ENCODE measurements around the gene HNF4A. TPM values are rescaled to one million over a fixed set of nuclear protein-coding genes. Genes with fewer than 3 reads are reported as not detected.

Gene HNF4A
- total and polyA plus RNA-seq, 2 of the 13 experiments (the other 11 are each of a cell fraction or from before 2014, with no cell fraction given): 80.9 to 169 TPM

DNA sequence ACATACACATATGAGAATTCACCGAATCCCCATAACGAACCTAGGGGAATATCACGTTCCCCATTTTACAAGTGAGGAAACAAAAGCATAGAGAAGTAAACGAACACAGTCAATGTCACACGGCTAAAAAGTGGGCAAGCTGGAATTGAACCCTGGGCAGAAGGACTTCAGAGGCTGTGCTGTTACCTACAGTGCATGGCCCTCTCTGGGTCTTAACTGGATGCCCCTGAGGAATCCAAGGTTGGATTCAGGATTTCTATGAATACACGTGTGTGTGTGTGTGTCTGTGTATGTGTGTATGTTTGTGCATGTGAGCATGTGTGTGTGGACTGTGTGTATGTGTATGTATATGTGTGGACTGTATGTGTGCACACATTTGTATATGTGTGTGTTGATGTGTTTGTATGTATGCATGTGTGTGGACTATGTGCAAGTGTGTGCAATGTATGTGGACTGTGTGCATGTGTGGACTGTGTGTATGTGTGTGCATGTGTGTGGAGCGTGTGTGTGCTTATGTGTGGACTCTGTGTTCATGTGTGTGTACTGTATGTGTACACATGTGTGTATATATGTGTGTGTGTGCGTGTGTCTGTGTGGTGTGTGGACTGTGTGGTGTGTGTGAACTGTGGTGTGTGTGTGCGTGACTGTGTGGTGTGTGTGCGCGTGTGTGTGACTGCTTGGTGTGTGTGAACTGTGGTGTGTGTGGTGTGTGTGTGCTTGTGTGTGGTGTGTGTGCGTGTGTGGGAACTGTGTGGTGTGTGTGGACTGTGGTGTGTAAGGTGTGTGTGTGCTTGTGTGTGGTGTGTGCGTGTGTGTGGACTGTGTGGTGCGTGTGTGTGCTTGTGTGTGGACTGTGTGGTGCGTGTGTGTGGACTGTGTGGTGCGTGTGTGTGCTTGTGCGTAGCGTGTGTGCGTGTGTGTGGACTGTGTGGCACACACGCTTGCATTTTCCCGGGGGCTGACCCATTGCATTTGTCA lies 49.0 kb downstream of the HNF4A start (continued):
- TF ChIP-seq, protein P1, sequence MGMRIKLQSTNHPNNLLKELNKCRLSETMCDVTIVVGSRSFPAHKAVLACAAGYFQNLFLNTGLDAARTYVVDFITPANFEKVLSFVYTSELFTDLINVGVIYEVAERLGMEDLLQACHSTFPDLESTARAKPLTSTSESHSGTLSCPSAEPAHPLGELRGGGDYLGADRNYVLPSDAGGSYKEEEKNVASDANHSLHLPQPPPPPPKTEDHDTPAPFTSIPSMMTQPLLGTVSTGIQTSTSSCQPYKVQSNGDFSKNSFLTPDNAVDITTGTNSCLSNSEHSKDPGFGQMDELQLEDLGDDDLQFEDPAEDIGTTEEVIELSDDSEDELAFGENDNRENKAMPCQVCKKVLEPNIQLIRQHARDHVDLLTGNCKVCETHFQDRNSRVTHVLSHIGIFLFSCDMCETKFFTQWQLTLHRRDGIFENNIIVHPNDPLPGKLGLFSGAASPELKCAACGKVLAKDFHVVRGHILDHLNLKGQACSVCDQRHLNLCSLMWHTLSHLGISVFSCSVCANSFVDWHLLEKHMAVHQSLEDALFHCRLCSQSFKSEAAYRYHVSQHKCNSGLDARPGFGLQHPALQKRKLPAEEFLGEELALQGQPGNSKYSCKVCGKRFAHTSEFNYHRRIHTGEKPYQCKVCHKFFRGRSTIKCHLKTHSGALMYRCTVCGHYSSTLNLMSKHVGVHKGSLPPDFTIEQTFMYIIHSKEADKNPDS (CRISPR knock-in tag; IDR thresholded peaks at IDR 0.05): no peak
- TF ChIP-seq RXRA (CRISPR knock-in tag; IDR thresholded peaks at IDR 0.05) (no peak), HOXA5 (CRISPR knock-in tag; IDR thresholded peaks at IDR 0.05) (no peak), SIN3B (IDR thresholded peaks at IDR 0.05; ENCODE audit: low read length) (no peak), ZNF7 (CRISPR knock-in tag; IDR thresholded peaks at IDR 0.05) (no peak), ZNF143 (CRISPR knock-in tag; IDR thresholded peaks at IDR 0.05) (no peak), BORCS8-MEF2B (CRISPR knock-in tag; IDR thresholded peaks at IDR 0.05) (0 out of 2 replicates have a peak, but pooled peaks have one; percentile 26), ZNF292 (CRISPR knock-in tag; IDR thresholded peaks at IDR 0.05; ENCODE audit: borderline replicate concordance, low read depth) (no peak), ADNP (CRISPR knock-in tag; IDR thresholded peaks at IDR 0.05) (no peak), RNF2 (conservative IDR thresholded peaks at IDR 0.05; ENCODE audit: low read depth) (no peak), HDAC2 (CRISPR knock-in tag; IDR thresholded peaks at IDR 0.05) (0 out of 2 replicates have a peak, but pooled peaks have one; percentile 5), ZNF546 (CRISPR knock-in tag; conservative IDR thresholded peaks at IDR 0.05) (no peak), ZNF446 (CRISPR knock-in tag; IDR thresholded peaks at IDR 0.05) (no peak)
- TF ChIP-seq, protein P2, sequence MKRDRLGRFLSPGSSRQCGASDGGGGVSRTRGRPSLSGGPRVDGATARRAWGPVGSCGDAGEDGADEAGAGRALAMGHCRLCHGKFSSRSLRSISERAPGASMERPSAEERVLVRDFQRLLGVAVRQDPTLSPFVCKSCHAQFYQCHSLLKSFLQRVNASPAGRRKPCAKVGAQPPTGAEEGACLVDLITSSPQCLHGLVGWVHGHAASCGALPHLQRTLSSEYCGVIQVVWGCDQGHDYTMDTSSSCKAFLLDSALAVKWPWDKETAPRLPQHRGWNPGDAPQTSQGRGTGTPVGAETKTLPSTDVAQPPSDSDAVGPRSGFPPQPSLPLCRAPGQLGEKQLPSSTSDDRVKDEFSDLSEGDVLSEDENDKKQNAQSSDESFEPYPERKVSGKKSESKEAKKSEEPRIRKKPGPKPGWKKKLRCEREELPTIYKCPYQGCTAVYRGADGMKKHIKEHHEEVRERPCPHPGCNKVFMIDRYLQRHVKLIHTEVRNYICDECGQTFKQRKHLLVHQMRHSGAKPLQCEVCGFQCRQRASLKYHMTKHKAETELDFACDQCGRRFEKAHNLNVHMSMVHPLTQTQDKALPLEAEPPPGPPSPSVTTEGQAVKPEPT (CRISPR knock-in tag; IDR thresholded peaks at IDR 0.05; ENCODE audit: low read depth): no peak
- TF ChIP-seq, protein P3, sequence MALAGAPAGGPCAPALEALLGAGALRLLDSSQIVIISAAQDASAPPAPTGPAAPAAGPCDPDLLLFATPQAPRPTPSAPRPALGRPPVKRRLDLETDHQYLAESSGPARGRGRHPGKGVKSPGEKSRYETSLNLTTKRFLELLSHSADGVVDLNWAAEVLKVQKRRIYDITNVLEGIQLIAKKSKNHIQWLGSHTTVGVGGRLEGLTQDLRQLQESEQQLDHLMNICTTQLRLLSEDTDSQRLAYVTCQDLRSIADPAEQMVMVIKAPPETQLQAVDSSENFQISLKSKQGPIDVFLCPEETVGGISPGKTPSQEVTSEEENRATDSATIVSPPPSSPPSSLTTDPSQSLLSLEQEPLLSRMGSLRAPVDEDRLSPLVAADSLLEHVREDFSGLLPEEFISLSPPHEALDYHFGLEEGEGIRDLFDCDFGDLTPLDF (CRISPR knock-in tag; IDR thresholded peaks at IDR 0.05): no peak
- TF ChIP-seq, protein P4, sequence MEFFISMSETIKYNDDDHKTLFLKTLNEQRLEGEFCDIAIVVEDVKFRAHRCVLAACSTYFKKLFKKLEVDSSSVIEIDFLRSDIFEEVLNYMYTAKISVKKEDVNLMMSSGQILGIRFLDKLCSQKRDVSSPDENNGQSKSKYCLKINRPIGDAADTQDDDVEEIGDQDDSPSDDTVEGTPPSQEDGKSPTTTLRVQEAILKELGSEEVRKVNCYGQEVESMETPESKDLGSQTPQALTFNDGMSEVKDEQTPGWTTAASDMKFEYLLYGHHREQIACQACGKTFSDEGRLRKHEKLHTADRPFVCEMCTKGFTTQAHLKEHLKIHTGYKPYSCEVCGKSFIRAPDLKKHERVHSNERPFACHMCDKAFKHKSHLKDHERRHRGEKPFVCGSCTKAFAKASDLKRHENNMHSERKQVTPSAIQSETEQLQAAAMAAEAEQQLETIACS (CRISPR knock-in tag; IDR thresholded peaks at IDR 0.05): no peak
- TF ChIP-seq, protein P5, sequence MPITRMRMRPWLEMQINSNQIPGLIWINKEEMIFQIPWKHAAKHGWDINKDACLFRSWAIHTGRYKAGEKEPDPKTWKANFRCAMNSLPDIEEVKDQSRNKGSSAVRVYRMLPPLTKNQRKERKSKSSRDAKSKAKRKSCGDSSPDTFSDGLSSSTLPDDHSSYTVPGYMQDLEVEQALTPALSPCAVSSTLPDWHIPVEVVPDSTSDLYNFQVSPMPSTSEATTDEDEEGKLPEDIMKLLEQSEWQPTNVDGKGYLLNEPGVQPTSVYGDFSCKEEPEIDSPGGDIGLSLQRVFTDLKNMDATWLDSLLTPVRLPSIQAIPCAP (CRISPR knock-in tag; IDR thresholded peaks at IDR 0.05; ENCODE audit: low read depth): no peak
- TF ChIP-seq, protein P6, sequence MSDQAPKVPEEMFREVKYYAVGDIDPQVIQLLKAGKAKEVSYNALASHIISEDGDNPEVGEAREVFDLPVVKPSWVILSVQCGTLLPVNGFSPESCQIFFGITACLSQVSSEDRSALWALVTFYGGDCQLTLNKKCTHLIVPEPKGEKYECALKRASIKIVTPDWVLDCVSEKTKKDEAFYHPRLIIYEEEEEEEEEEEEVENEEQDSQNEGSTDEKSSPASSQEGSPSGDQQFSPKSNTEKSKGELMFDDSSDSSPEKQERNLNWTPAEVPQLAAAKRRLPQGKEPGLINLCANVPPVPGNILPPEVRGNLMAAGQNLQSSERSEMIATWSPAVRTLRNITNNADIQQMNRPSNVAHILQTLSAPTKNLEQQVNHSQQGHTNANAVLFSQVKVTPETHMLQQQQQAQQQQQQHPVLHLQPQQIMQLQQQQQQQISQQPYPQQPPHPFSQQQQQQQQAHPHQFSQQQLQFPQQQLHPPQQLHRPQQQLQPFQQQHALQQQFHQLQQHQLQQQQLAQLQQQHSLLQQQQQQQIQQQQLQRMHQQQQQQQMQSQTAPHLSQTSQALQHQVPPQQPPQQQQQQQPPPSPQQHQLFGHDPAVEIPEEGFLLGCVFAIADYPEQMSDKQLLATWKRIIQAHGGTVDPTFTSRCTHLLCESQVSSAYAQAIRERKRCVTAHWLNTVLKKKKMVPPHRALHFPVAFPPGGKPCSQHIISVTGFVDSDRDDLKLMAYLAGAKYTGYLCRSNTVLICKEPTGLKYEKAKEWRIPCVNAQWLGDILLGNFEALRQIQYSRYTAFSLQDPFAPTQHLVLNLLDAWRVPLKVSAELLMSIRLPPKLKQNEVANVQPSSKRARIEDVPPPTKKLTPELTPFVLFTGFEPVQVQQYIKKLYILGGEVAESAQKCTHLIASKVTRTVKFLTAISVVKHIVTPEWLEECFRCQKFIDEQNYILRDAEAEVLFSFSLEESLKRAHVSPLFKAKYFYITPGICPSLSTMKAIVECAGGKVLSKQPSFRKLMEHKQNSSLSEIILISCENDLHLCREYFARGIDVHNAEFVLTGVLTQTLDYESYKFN (CRISPR knock-in tag; conservative IDR thresholded peaks at IDR 0.05): no peak
